ENCODE results near the gene UPK3A. TPM values are rescaled to one million over a fixed set of nuclear protein-coding genes. Genes with fewer than 3 reads are reported as not detected.

UPK3A gene
- total RNA-seq, 3 donors from 2014 or later, result 0.67 TPM; not detected in 2

GRCh38 chr22:45337536-45337935, 52.8 kb downstream of the UPK3A start:
- DNase-seq (no peak), ATAC-seq (no peak)
- Histone ChIP-seq H3K9me3 (no peaks in the 10 kb centered on the region), H3K36me3 (ENCODE audit: low read depth) (no peaks in the 10 kb centered on the region), H3K4me1 (ENCODE audit: low read depth) (no peaks in the 10 kb centered on the region), H3K4me3 (no peak overlapping the region)
- TF ChIP-seq, protein P1, sequence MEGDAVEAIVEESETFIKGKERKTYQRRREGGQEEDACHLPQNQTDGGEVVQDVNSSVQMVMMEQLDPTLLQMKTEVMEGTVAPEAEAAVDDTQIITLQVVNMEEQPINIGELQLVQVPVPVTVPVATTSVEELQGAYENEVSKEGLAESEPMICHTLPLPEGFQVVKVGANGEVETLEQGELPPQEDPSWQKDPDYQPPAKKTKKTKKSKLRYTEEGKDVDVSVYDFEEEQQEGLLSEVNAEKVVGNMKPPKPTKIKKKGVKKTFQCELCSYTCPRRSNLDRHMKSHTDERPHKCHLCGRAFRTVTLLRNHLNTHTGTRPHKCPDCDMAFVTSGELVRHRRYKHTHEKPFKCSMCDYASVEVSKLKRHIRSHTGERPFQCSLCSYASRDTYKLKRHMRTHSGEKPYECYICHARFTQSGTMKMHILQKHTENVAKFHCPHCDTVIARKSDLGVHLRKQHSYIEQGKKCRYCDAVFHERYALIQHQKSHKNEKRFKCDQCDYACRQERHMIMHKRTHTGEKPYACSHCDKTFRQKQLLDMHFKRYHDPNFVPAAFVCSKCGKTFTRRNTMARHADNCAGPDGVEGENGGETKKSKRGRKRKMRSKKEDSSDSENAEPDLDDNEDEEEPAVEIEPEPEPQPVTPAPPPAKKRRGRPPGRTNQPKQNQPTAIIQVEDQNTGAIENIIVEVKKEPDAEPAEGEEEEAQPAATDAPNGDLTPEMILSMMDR (IDR thresholded peaks at IDR 0.05), result no peak
- intact Hi-C loops (cut with DNase I, micrococcal nuclease), result loop anchor here in 1 of 2 donors (10.0 kb wide), 1 partner anchor 97 kb away; no protein-coding TSS in a partner anchor

DNA sequence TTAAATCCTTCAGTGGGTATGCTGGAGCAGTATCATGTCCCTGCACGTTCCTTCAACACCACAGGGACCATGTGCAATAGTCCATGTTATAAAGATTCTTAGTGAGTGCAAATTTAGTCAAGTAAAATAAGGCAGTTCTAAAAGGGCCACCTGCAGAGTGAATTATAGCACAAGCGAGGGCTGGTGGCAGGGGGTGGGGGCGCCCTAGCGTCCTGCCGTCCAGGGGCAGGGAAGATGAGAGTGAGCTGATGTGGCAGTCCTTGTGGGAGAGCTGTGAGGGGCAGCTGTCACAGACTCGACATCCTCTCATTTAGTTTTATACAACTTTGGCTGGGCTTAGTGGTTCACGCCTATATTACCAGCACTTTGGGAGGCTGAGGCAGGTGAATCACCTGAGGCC, 54.0 kb downstream of the UPK3A start:
- Histone ChIP-seq H3K4me1 (ENCODE audit: low read depth) (no peaks in the 10 kb centered on the region), H3K9me3 (no peaks in the 10 kb centered on the region), H3K36me3 (ENCODE audit: low read depth) (no peaks in the 10 kb centered on the region), H3K4me3 (no peak overlapping the region)
- TF ChIP-seq, protein P1 (IDR thresholded peaks at IDR 0.05), result no peak
- DNase-seq (no peak), ATAC-seq (no peak)
- intact Hi-C loops (cut with DNase I, micrococcal nuclease), result loop anchor here in 1 of 2 donors (10.0 kb wide), 1 partner anchor 96 kb away; no protein-coding TSS in a partner anchor

DNA sequence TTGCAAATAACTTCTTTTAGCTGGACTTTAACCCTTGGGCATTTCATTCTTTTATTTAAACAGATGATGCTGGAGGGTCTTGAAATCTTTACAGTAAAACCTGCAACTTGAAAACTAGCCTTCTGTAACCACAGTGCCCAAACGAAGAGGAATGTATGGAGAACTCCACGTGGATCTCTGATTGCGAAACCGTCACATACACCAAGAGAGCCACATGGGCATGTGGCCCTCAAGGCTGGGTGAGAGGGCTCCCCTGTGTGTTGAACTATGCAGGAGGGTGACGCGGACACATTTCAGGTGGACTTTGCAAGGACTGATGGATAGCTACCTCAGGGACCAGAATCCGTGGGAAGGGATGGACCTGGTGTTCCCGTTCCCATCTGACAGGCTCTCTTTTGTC, 55.6 kb downstream of the UPK3A start:
- no peaks in the 10 kb centered on the region for H3K4me1 ChIP-seq (ENCODE audit: low read depth)
- H3K36me3 ChIP-seq (ENCODE audit: low read depth), result no peaks in the 10 kb centered on the region
- DNase-seq (no peak), ATAC-seq (no peak)
- no peak overlapping the region for H3K4me3 ChIP-seq
- intact Hi-C loops (cut with DNase I, micrococcal nuclease), result no loop called here
- TF ChIP-seq, protein P1 (IDR thresholded peaks at IDR 0.05), result no peak
- H3K9me3 ChIP-seq, result no peaks in the 10 kb centered on the region

DNA sequence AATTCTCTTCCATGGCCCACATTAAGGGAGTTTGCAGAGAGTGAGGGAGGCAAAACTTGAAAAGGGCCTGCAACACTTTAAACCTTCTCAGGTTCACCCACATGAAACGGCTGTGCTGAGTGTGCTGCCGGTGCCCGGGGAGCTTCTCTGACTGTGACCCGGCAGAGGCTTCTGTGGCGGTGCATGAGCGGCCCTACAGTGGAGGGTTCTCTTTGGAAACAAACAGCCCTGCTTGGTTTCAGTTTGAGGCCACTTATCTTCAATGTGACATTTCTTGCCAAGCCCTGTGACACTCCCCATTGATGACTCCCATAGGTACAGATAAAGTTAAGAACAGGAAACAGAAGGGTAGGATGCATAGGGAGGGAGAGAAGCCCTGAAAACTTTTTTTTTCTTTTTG, 56.7 kb downstream of the UPK3A start:
- intact Hi-C loops (cut with DNase I, micrococcal nuclease), result no loop called here
- H3K36me3 ChIP-seq (ENCODE audit: low read depth), result no peaks in the 10 kb centered on the region
- H3K4me1 ChIP-seq (ENCODE audit: low read depth), result no peaks in the 10 kb centered on the region
- H3K4me3 ChIP-seq, result no peak overlapping the region
- ATAC-seq (peak; percentile 61), DNase-seq (no peak)
- TF ChIP-seq, protein P1 (IDR thresholded peaks at IDR 0.05), result no peak
- H3K9me3 ChIP-seq, result no peaks in the 10 kb centered on the region

GRCh38 chr22:45343143-45343542, 58.4 kb downstream of the UPK3A start:
- Histone ChIP-seq H3K4me1 (ENCODE audit: low read depth) (no peaks in the 10 kb centered on the region), H3K4me3 (no peak overlapping the region), H3K36me3 (ENCODE audit: low read depth) (no peaks in the 10 kb centered on the region), H3K9me3 (no peaks in the 10 kb centered on the region)
- DNase-seq (no peak), ATAC-seq (no peak)
- TF ChIP-seq, protein P1 (IDR thresholded peaks at IDR 0.05), result no peak
- intact Hi-C loops (cut with DNase I, micrococcal nuclease), result no loop called here

DNA sequence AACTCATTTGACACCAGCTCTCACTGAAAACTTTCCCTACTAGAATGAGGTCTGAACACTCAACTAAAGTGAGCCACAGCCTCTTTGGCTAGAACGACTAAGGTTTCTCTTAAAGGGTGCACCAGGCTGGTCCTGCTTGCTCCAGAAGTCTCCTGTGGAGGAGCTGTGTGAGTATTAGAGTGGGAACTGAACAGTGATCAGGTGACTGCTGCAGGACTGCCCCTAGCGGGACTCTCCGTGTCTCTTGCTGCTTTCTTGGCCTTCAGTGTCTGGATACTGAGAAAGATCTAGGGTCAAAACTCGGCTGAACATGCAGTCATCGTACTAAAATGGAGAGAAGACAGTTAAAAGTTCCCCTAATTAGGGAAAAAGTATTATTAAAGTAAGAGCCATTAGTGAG, 59.6 kb downstream of the UPK3A start:
- H3K36me3 ChIP-seq (ENCODE audit: low read depth), result no peaks in the 10 kb centered on the region
- ATAC-seq (no peak), DNase-seq (no peak)
- no peaks in the 10 kb centered on the region for H3K9me3 ChIP-seq
- TF ChIP-seq, protein P1 (IDR thresholded peaks at IDR 0.05), result no peak
- no peak overlapping the region for H3K4me3 ChIP-seq
- intact Hi-C loops (cut with DNase I, micrococcal nuclease), result no loop called here
- no peaks in the 10 kb centered on the region for H3K4me1 ChIP-seq (ENCODE audit: low read depth)
